ENCODE results near the gene IQCF6. TPM values are rescaled to one million over a fixed set of nuclear protein-coding genes. Genes with fewer than 3 reads are reported as not detected.

Gene IQCF6
- total RNA-seq, 2 experiments from 2014 or later: not detected

Other genes with a start within 250 kb of the IQCF6 start
- 10 to 100 TPM; 34.0 to 35.1 TPM for gene RAD54L2, start 240.5 kb downstream of the IQCF6 start, total RNA-seq
- gene TEX264, start 108.0 kb downstream of the IQCF6 start, total RNA-seq: 10 to 100 TPM; 58.8 to 66.5 TPM
- under 1 TPM; 0.52 to 0.55 TPM for gene GRM2, start 72.2 kb downstream of the IQCF6 start, total RNA-seq
- gene IQCF2, start 82.4 kb upstream of the IQCF6 start, total RNA-seq: not detected
- gene IQCF5, start 96.4 kb upstream of the IQCF6 start, total RNA-seq: not detected
- not detected for gene IQCF1, start 124.1 kb upstream of the IQCF6 start, total RNA-seq
- gene RRP9, start 162.7 kb upstream of the IQCF6 start, total RNA-seq: 10 to 100 TPM; 25.4 to 38.0 TPM
- gene PARP3, start 163.1 kb upstream of the IQCF6 start, total RNA-seq: 10 to 100 TPM; 15.8 to 19.0 TPM
- gene GPR62, start 176.1 kb upstream of the IQCF6 start, total RNA-seq: not detected
- 10 to 100 TPM; 11.4 to 21.1 TPM for gene PCBP4, start 188.2 kb upstream of the IQCF6 start, total RNA-seq
- gene ABHD14B, start 194.8 kb upstream of the IQCF6 start, total RNA-seq: 10 to 100 TPM; 36.2 to 36.7 TPM
- 10 to 100 TPM; 11.8 to 13.7 TPM for gene ABHD14A, start 195.8 kb upstream of the IQCF6 start, total RNA-seq
- gene ACY1, start 204.3 kb upstream of the IQCF6 start, total RNA-seq: 10 to 100 TPM; 18.1 to 21.3 TPM
- 1,000 to 10,000 TPM; 1,042 to 1,060 TPM for gene RPL29, start 216.7 kb upstream of the IQCF6 start, total RNA-seq